Measurements from ENCODE around the gene ZDHHC22.

ZDHHC22 gene

DNA sequence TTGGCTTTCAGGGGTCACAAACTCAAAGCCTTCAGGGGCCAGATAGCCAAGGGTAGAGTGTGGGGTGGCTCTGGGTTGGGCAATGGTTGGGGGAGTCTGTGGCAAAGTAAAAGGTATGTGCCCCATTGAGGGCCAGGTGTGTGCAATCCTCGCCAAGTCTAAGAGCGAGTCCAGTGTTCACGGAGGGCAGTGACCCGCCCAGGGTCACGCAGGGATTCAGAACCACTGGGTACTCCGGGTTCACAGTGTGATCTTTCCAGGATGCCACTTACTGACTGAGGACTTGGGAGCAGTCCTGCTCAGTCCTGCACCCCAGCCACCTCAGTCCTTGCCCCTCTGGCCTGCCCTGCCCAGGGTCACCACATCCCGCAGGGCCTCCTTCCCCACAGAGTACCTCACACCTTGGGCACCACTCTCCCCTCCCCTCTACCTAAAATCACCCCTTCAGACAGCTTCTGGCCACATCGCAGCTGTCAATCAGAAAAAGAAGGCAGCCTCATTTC lies 15.7 kb downstream of the ZDHHC22 start:
- DNase-seq, result no peak

DNA sequence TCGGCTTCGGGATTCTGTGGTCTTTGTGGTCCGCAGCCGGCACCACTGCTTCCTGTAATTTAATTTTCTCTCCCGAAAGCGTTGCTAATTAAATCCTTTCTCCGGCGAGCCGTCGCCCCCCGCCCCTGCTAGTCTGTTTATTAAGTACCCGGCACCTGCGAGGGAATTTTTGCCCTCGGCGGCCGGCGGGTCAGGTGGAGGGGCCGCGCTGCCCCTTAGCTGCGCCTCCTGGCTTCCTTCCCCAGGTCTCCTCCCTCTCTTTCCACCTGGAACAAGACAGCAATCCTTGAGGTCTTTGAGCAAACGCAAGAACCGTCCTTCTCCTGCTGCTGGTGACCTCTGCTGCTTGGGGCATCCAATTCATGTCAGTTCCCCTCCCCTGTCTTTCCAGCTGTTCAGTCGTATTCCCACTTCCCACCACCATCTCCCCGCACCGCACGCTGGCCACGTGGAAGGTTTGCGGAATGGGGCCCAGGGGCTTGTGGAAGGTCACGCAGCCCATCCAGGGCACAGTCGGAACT lies 16.2 kb downstream of the ZDHHC22 start:
- DNase-seq, result no peak

GRCh38 chr14:77124345-77125280 lies 17.0 kb downstream of the ZDHHC22 start:
- DNase-seq, result peak; percentile 36

DNA sequence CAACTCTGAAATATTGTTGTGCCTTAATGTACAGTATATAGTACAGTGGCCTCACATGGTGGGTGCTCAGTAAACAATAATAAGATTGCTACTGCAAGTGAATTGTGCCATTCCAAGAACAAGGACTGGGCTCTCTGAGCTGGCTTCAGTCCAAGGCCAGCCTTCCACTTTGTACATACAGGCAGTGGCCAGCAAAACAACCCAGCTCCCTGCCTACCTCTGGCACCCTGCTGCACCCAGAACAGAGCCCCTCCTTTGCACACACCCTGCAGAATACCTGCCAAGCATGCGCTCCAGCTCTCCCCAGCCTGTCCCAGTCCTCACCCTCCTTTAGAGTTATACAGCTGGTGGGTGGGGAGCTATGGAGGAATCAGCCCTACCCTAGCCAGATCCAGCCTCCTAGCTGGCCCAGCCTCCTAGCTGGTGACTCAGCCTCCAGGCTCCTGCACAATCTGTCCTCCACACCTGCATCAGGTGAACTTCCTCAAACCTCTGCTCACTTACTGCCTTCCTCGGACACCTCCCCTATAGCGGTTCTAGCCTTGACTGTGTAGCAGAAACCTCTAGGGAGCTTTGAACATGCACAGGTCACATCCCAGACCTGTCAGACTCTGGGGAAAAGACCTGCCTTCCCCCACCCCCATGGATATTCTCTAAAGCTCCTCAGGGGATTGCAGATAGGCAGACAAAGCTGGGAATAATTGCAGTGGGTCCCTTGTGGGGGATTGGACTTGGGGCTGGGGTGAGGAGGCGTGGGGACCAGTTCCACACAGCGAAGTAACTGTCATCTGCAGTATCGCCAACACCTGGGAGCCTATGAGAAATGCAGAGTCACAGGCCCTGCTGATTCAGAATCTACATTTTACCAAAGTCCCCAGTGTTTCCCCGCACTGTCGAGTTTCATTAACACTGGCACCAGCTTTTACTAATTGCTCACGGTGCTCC lies 17.9 kb downstream of the ZDHHC22 start:
- DNase-seq, result no peak

DNA sequence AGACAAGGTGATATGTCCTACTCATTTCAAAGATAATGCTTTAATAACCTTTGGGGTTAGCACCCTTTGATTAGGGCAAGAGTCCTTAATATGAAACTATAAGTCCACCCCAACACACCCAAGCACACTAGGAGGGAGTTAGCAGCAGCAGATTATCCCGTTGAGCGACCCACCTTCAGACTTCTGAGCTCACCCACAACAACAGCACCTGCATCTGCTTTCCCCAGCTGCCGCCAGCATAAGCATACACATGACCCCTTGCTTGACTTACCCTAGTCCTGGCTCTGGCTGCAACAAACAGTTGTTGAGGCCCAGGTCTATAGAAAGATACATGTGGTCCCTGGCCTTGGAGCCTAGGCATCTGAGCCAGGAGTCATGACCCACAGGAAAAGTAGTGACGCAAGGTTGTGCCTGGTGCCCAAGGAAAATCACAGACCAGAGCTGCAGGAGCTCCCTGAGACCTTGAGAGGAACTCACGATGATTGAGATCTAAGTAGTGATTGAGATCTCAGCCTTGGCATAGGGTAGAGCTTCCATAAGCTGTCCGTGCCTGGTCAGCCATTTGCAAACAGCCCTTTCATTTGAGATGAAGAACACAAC lies 19.0 kb downstream of the ZDHHC22 start:
- DNase-seq, result no peak

DNA sequence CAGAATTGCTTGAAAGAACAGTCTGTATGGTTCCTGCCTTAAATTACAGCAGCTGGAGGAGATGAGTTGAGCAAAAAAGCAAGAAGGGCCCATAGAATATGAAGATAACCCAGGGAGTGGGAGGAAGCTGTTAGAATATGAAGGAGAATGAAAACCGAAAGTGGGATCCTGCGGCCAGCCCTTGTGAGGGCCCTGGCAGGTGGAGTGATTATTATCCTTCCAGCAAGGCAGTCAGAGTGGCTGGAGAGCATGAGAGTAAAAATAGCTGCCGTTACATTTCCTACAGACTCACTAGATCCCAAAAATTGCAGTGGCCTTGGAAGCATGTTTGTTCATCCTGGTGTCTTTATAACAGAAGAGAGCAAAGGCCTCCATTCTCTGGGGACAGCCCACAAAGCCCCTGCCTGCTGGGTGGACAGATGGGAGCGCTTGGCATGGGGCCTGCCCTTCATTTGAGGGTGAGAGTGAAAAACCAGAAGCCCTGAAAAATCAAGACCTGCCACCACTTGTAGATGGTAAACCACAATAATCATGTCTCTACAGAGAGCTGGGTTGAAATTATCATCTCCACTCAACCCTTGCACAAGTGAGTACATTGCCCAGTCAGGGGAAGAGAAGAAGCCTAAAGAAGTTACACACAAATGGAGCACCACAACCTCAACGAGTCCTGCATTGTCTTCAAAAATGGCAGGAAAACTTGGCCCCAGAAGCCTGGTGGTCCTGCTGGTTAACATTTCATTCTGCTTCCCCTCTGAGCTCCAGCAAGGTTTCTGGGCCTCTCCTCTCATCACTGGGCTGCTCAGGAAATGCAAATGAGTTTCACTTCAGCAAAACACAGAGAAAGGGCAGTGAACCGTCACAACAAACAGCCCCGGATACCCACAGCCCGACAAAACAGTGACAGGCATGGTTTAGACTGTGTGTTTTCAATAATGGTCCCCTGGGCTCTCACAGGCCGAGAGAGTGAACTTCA lies 20.5 kb downstream of the ZDHHC22 start:
- DNase-seq, result no peak

DNA sequence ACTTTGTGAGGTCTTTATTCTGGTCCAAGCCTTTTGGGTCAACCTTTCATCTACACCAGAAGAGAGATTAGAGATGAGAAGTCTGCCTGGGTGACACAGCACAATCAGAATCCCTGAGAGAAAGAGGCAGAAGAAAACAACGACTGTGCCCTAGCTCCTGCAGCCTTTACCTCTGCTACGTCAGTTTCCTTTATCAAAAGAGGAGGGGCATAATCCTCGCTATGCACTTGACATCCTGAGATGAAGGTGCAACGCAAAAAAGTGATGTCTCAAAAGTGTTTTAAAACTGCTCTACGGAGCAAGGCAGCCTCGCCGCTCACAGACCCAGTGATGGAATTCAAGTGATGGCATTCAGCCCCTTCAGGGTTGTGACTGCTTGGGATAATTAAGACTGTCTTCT lies 21.7 kb downstream of the ZDHHC22 start:
- DNase-seq, result no peak

DNA sequence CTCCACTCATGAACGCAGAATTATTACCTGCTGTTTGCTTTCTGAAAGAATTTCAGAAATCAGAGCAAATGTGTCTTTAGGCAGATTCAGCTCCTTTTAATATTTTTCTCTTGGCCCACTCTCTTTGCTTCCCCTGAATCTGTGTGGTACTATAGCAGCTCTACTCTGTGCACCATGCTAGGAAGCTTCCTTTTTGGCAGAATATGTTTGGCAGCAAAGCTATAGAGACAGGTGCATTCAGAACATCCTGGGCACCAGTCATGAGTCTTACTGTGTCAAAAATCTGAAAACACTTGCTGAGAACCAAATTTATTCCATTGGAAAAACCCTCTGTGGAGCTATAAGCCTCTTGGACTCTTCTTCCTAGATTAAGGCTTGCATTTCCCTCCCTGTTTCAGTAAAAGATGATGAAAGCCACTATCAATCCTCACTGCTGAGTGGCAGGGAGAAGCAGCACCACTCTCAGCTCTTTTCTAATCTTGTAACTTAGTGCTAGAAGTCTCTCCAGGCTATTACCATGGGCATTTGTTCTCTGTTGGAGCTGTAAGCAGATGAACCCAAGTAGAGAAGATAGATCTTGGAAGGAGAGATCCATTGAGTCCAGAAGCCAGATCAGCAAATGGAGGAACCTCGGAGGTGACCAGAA lies 25.3 kb downstream of the ZDHHC22 start:
- DNase-seq, result no peak

DNA sequence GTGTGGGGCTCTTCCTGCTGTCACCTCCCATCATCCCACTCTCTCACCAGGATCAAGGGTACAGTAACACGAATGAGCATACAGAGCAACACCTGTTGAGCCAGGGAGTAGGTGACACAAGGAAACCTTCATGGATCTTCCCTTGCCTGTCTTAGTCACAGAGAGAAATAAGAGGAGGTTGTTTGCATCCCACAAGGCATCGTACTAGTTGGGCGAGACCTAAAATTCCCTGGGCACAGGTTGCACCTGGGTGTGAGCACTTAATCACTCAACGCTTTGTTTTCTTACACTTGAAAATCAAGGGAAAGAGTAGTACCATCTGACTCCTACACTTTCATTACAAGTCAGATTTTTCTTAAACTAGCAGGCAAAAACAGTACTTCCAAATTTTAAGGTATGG lies 27.0 kb downstream of the ZDHHC22 start:
- DNase-seq, result no peak

GRCh38 chr14:77113644-77114043 lies 27.9 kb downstream of the ZDHHC22 start:
- no peak for DNase-seq

DNA sequence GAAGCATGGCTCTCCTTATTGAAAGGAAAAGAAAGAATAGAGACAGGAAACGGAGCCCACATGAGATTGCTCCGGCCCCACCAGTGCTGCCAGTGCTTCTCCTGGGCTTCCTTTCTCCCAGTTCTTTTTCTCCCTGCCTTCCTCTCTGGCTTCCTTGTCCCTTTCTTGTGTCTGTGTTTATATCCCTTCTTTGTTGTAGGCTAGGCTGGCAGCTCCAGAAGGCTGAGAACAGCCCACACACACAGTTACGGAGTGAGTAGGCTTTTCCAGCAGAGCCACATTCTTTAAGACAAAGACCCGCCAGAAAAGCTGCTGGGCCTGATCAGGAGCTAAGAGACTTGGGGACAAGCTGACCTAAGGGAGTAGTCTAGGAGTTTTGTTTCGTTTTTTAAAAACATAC lies 30.6 kb downstream of the ZDHHC22 start:
- DNase-seq, result no peak

DNA sequence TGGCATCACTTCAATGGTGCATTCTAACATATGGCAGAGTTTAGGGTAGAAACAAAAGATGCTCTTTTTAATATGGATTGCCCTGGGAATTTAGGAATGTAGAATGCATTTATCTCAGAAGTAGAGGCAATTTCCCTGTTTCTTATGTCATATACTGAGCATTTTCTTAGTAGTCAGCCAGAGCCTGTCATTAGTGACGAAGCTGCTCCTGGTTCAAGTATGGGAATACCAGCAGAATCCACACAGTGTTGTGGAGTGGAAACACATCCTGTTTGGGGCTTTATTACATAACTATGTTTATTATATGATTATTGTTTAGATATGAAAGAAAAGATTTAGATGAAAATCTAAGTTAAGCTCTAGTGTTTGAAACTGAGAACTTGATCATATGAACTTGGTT lies 31.3 kb downstream of the ZDHHC22 start:
- DNase-seq, result no peak

- no peak for DNase-seq
These were observed 31.9 kb downstream of the ZDHHC22 start for GRCh38 chr14:77109656-77110055.

GRCh38 chr14:77108753-77109152 lies 32.8 kb downstream of the ZDHHC22 start:
- no peak for DNase-seq

DNA sequence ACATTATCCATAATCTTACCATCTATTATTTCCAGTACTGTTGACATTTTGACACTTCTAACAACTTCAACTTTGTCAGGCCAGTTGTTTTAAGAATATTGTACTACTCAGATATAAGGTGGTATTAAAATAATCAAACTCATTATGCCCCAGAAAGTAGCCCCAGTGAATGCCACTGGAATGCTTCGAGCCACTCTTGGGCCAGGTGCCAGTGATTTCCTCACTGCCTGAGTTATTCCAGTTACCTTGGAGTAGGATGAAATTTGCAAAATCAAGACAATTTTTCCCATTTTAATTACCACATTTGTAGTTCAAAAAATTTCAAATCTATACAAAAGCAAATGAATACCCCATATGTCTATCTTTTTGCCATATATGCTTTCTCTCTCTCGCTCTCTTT lies 34.4 kb downstream of the ZDHHC22 start:
- DNase-seq, result no peak

GRCh38 chr14:77106666-77107065 lies 34.9 kb downstream of the ZDHHC22 start:
- DNase-seq, result no peak

- DNase-seq, result no peak
These were observed 36.2 kb downstream of the ZDHHC22 start for GRCh38 chr14:77105145-77105939.

DNA sequence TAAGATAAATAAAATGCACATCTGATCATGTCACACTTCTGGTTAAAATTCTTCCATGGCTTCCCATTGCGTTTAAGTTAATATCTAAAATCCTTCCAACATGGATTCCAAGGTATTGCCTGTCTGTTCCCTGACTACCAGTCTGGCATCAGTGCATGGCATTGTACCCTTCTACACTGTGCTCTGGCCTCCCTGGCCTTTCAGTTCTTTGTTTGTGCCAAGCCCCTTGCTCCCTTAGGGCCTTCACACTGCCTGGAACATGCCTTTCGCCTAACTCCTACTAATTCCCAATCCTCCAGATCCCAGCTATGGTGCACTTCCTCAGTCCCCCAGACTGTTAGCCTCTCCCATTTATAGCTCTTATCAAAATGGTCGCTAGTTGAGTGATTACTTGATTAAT lies 37.2 kb downstream of the ZDHHC22 start:
- DNase-seq, result no peak

- no peak for DNase-seq
These were observed 37.6 kb downstream of the ZDHHC22 start for GRCh38 chr14:77103951-77104350.

GRCh38 chr14:77103475-77103874 lies 38.1 kb downstream of the ZDHHC22 start:
- no peak for DNase-seq

Measured in stimulated activated CD4-positive, alpha-beta T cell treated with anti-CD3 and anti-CD28 coated beads, Interleukin-4, amount 100 ng/mL, for 24 hours (primary cell).